Measurements from ENCODE around the gene NFIB. TPM values are rescaled to one million over a fixed set of nuclear protein-coding genes. Genes with fewer than 3 reads are reported as not detected.

NFIB gene
- total RNA-seq, 2 donors from 2014 or later = 230 to 305 TPM

GRCh38 chr9:14131356-14132088 lies 182.4 kb downstream of the NFIB start:
- no peak for DNase-seq (ENCODE audit: low spot score)
- intact Hi-C loops (cut with DNase I) = no loop called here

DNA sequence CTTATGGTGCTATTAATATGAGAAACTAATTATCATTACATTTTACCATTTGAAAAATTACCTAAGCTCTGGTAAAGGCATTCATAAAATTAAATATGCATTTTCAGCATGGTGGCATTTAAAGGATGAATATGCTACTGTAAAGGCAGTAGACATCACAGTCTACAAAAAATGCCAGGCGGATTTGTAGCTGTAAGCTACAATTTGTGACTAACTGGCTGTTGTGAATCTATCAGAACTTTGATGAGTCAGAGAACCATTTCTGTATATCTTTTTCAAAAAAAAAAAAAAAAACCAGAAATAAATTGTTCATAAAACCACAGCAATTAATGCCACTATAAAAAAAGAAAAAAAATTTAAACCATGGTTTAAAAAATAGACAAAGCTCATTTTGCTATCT lies 186.3 kb downstream of the NFIB start:
- no peak for DNase-seq (ENCODE audit: low spot score)
- intact Hi-C loops (cut with DNase I) = loop anchor here in 1 of 2 donors (10.0 kb wide), 2 partner anchors 47 to 177 kb away; no protein-coding TSS in a partner anchor

- no peak for DNase-seq (ENCODE audit: low spot score)
- intact Hi-C loops (cut with DNase I) = loop anchor here in 1 of 2 donors (10.0 kb wide), 2 partner anchors 55 to 185 kb away; no protein-coding TSS in a partner anchor
Observed at GRCh38 chr9:14119694-14120514, 194.0 kb downstream of the NFIB start.

- intact Hi-C loops (cut with DNase I) = no loop called here
- DNase-seq (ENCODE audit: low spot score) = no peak
Observed at GRCh38 chr9:14112226-14112625, 201.7 kb downstream of the NFIB start.

GRCh38 chr9:14111696-14112095 lies 202.2 kb downstream of the NFIB start:
- no peak for DNase-seq (ENCODE audit: low spot score)
- intact Hi-C loops (cut with DNase I) = no loop called here

- no peak for DNase-seq (ENCODE audit: low spot score)
- intact Hi-C loops (cut with DNase I) = no loop called here
Observed at GRCh38 chr9:14107977-14108376, 206.0 kb downstream of the NFIB start.

DNA sequence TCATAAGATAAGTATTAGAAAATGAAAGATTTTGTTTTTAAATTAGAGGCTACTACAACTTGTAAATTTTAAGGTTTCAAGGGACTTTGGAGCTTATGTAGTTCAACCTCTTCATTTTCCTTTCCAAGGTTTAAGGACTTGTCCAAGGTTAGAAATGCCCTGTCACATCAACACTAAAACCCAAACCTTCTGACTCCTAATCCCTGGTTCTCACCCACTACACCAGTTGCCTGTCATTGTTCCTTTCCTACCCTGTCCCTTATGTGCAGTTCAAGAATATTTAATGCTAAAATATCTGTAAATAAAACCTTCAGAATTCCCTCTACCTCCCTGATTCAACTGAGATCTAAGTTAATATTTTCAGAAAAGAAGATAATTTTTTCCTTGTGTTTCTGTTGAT lies 206.4 kb downstream of the NFIB start:
- intact Hi-C loops (cut with DNase I) = no loop called here
- DNase-seq (ENCODE audit: low spot score) = no peak

DNA sequence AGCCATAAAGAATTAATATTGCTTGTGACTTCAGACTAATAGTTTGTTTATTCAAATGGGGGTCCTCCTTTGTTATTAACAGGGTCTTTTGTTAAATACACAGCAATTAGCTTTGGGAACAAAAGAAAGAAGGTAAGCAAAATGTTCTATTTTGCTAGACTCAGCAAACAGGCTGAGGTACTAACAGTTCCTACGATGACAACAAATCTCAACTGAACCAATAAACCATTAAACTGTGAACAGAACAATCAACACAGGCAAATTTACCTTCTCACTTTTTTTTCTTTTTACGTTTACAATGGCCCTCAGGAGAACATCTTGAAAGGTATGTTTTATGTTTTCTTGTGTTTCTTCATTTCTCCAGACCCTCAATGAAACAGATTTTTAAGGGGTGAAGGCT lies 207.2 kb downstream of the NFIB start:
- no peak for DNase-seq (ENCODE audit: low spot score)
- intact Hi-C loops (cut with DNase I) = no loop called here

- intact Hi-C loops (cut with DNase I) = no loop called here
- no peak for DNase-seq (ENCODE audit: low spot score)
Observed at GRCh38 chr9:14104496-14104895, 209.4 kb downstream of the NFIB start.

DNA sequence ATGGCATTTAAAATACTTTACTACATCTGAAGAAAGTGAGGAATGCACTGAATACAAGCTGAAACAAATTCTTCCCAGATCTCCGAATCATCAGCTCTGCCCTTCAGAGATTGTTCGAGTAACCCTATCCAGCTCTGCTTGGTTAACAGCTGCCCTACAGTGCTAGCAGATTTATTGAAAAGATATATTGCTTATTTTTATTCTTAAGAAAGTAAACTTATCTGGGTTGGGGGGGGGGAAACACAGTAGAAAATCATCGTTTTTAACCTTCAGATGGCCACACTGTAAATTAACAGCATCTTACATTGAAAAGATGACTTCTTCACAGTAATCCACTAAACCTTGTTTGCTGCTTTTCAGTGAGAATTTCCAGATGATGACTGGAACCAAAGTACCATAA lies 210.8 kb downstream of the NFIB start:
- no peak for DNase-seq (ENCODE audit: low spot score)
- intact Hi-C loops (cut with DNase I) = no loop called here

GRCh38 chr9:14099737-14100136 lies 214.2 kb downstream of the NFIB start:
- intact Hi-C loops (cut with DNase I) = no loop called here

DNA sequence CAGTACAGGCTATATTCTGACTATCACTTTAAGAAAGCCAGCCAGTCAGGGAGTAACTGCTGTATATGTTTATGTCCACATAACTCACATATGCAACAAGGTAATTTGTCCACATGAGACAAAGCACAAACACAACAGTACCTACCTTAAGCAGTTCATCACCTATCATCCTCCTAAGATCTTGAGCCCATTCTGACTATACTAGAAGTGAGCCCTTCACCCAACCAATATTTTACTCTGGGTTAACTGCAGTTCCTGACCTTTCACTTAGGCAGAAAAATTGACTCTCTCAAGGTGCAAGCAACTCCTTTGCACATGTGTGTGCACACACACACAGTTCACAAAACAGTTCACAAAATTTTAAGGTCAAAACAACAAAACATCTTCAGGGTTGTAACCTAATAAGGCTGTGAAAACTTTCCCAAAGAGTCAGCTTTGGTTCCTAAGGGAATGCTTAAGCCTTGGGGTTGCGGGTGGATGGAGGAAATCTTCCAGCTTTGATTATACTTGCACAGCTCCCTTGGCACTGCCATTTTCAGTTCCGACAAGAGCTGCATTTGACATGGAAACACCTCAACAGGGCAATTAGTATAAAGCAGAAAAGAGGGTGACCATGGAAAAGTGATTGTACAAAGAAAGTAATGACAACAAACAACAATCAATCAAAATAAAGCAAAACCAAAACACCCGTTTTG lies 215.3 kb downstream of the NFIB start:
- intact Hi-C loops (cut with DNase I) = no loop called here
- no peak for DNase-seq (ENCODE audit: low spot score)

More at GRCh38 chr9:14099737-14100136, 214.2 kb downstream of the NFIB start:
- no peak for DNase-seq (ENCODE audit: low spot score)

DNA sequence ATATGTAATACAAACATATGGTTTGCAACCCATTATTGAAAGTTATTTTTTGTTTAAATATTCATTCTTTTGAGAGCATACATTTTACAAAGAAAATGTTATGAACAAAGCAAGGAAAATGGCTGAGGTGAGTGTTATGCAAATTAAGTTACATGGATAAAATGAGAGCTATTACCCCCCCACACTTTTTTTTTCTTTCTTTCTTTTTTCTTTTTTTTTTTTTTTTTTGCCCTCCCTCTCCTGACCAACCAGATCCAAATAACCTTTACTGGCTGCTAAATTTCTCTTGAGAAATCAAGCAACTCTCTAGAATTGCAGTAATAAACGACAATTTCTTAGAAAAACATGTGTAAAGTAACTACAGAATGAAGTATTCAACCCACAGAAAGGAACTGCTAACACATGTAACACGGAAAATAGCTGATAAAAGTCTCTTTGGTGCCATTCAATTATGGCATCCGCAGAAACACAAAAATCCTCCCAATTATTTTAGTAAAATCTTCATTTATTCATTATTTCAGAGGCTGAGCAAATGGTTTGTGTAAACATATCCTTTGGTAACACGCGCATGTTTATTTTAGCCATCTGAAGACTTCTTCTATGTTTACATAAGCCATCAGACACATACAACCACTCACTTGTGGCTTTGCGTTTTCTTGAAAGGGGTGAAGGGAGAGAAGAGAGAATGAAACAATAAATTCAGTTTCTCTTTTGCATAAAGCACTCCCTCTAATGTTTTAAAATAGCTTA lies 216.1 kb downstream of the NFIB start:
- no peak for DNase-seq (ENCODE audit: low spot score)
- intact Hi-C loops (cut with DNase I) = no loop called here

GRCh38 chr9:14097215-14097614 lies 216.7 kb downstream of the NFIB start:
- no peak for DNase-seq (ENCODE audit: low spot score)
- intact Hi-C loops (cut with DNase I) = no loop called here

- intact Hi-C loops (cut with DNase I) = no loop called here
- no peak for DNase-seq (ENCODE audit: low spot score)
Observed at GRCh38 chr9:14096258-14096922, 217.6 kb downstream of the NFIB start.

DNA sequence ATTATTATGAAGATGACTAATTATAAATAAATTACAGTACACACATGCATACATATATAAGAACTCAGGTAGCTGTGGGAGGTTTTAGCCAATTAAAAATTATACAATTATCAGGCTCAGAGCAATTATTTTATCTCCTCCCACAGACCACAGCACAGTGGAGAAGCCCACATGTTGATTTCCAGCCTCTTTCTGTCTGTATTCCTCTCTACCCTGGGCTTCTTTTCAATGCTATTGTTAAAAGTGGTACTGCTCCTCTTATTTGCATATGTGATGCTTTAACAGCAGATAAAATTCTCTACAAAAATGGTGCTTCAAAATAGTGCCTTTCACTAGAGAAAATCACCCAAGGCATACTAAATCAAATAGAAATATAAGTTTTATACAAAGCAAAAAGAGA lies 218.7 kb downstream of the NFIB start:
- no peak for DNase-seq (ENCODE audit: low spot score)
- intact Hi-C loops (cut with DNase I) = no loop called here

GRCh38 chr9:14094491-14094890 lies 219.4 kb downstream of the NFIB start:
- intact Hi-C loops (cut with DNase I) = no loop called here
- no peak for DNase-seq (ENCODE audit: low spot score)

GRCh38 chr9:14092344-14092743 lies 221.6 kb downstream of the NFIB start:
- intact Hi-C loops (cut with DNase I) = no loop called here
- DNase-seq (ENCODE audit: low spot score) = no peak

Data from posterior vena cava (tissue), 2 donors.